ENCODE data around the gene TNFRSF4.
"Not testable (repeated sequence)": the region's sequence is repeated elsewhere in the genome, so short reads cannot be mapped to it uniquely, and the experiment has no call there.

The TNFRSF4 gene

GRCh38 chr1:1213345-1214265 lies at the start of gene TNFRSF4:
TNFRSF4 (minus strand) TSS chr1:1214153; CDS start chr1:1214127, 26 bp downstream.
- DNase-seq = no peak

GRCh38 chr1:1262758-1263157 lies 48.8 kb upstream of the TNFRSF4 start:
- no peak for DNase-seq

- DNase-seq = no peak
These were observed 48.1 kb upstream of the TNFRSF4 start for GRCh38 chr1:1262071-1262470.

- DNase-seq = no peak
These were observed 47.0 kb upstream of the TNFRSF4 start for GRCh38 chr1:1260843-1261560.

- DNase-seq = no peak
These were observed 46.1 kb upstream of the TNFRSF4 start for GRCh38 chr1:1259951-1260600.

- no peak for DNase-seq
These were observed 45.6 kb upstream of the TNFRSF4 start for GRCh38 chr1:1259540-1259939.

GRCh38 chr1:1259119-1259488 lies 45.2 kb upstream of the TNFRSF4 start:
- DNase-seq = no peak

GRCh38 chr1:1256956-1257871 lies 43.3 kb upstream of the TNFRSF4 start:
- no peak for DNase-seq

- DNase-seq = no peak
These were observed 41.7 kb upstream of the TNFRSF4 start for GRCh38 chr1:1255611-1256010.

- DNase-seq = no peak
These were observed 41.1 kb upstream of the TNFRSF4 start for GRCh38 chr1:1255078-1255477.

- DNase-seq = no peak
These were observed 40.7 kb upstream of the TNFRSF4 start for GRCh38 chr1:1254667-1254998.

GRCh38 chr1:1253972-1254666 lies 40.2 kb upstream of the TNFRSF4 start:
- DNase-seq = no peak

GRCh38 chr1:1253314-1253713 lies 39.4 kb upstream of the TNFRSF4 start:
- DNase-seq = no peak

- peak; percentile 87 for DNase-seq
These were observed 36.9 kb upstream of the TNFRSF4 start for GRCh38 chr1:1250786-1251284.

GRCh38 chr1:1248009-1248913 lies 34.3 kb upstream of the TNFRSF4 start:
- DNase-seq = not testable (repeated sequence)

- DNase-seq = no peak
These were observed 33.5 kb upstream of the TNFRSF4 start for GRCh38 chr1:1247341-1247913.

GRCh38 chr1:1246577-1247340 lies 32.8 kb upstream of the TNFRSF4 start, which contains the start of gene C1QTNF12:
C1QTNF12 (minus strand) TSS chr1:1246722; CDS start chr1:1246690, 32 bp downstream.
- no peak for DNase-seq

GRCh38 chr1:1245817-1246576 lies 32.0 kb upstream of the TNFRSF4 start:
- no peak for DNase-seq
